ENCODE measurements around the gene BMP10. TPM values are rescaled to one million over a fixed set of nuclear protein-coding genes. Genes with fewer than 3 reads are reported as not detected.

Gene BMP10
- polyA plus RNA-seq, 1 donor (not counting 4 experiments of a cell fraction or from before 2014, with no cell fraction given) = 0.05 TPM

DNA sequence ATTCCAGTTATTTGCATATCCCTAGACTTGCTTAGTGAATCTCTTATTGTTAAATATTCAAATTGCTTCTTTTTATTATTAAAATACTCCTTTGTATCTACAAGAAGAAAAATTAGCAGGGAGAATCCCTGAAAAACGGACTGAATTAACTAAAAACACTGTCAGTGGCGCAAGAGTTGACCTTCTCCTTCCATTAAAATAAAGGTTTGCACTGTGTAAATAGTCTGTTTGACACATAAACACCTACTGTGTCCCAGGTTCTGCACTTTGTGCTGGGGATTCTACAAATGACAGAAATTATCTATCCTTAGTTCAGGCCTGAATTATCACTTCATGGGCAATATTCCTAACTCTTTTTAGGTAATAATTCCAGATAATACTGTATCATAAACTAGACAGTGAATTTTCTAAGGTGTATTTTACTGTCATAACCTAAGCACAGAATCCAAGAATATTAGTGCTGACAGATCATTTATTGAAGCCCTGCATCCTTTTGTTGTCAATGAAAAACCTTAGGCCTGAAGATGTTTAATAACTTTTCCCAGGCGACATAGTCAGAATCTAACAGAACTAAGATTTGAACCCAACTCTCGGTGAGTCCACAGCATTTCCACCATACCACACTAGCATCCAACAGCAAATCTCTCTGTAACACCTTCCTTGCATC is 17.0 kb upstream of the BMP10 start:
- Histone ChIP-seq H2AFZ (ENCODE audit: control insufficient read depth, low read length) (no peak overlapping the region), H3K79me2 (ENCODE audit: control insufficient read depth, insufficient read depth, low read length) (no peaks in the 10 kb centered on the region), H3K9ac (ENCODE audit: control insufficient read depth, extremely low read depth, insufficient read depth, low read length) (no peak overlapping the region), H3K4me1 (ENCODE audit: control insufficient read depth, extremely low read depth, insufficient read depth, low read length) (no peaks in the 10 kb centered on the region), H4K20me1 (ENCODE audit: control insufficient read depth, extremely low read depth, insufficient read depth, low read length) (no peaks in the 10 kb centered on the region), H3K36me3 (ENCODE audit: control insufficient read depth in 2 of 2, extremely low read depth in 1 of 2, insufficient read depth in 2 of 2, low read length in 2 of 2) (no peaks in the 10 kb centered on the region), H3K9me3 (ENCODE audit: control insufficient read depth, low read depth, low read length) (no peaks in the 10 kb centered on the region), H3K4me2 (ENCODE audit: control insufficient read depth, extremely low read depth, insufficient read depth, low read depth, low read length) (no peak overlapping the region), H3K27me3 (ENCODE audit: control insufficient read depth, extremely low read depth, insufficient read depth, low read length) (no peaks in the 10 kb centered on the region), H3K9me1 (ENCODE audit: control insufficient read depth, extremely low read depth, insufficient read depth, low read length) (no peaks in the 10 kb centered on the region), H3K4me3 (ENCODE audit: control insufficient read depth in 2 of 3, extremely low read depth in 1 of 3, insufficient read depth in 2 of 3, low read depth in 1 of 3, low read length in 3 of 3) (no peak overlapping the region), H3K27ac (ENCODE audit: control insufficient read depth, insufficient read depth, low read length) (no peak overlapping the region)
- FAIRE-seq (no peak), DNase-seq (ENCODE audit: low read depth, low spot score) (no peak)
- dilution Hi-C loops (cut with MboI; ENCODE audit: extremely low pct_ligation_motif_present, low sequenced_read_pairs) = no loop called here
- TF ChIP-seq EZH2 (IDR thresholded peaks at IDR 0.05; ENCODE audit: low read length) (no peak), CTCF (optimal IDR thresholded peaks at IDR 0.05 in 1 of 3, IDR thresholded peaks at IDR 0.05 in 1 of 3, conservative IDR thresholded peaks at IDR 0.05 in 1 of 3; ENCODE audit: extremely low read depth in 1 of 3, insufficient read depth in 2 of 3, low read length in 3 of 3) (no peak)

- no peaks in the 10 kb centered on the region for H3K9me1 ChIP-seq (ENCODE audit: control insufficient read depth, extremely low read depth, insufficient read depth, low read length)
- dilution Hi-C loops (cut with MboI; ENCODE audit: extremely low pct_ligation_motif_present, low sequenced_read_pairs) = no loop called here
- DNase-seq (ENCODE audit: low read depth, low spot score) (no peak), FAIRE-seq (no peak)
- no peak overlapping the region for H3K4me2 ChIP-seq (ENCODE audit: control insufficient read depth, extremely low read depth, insufficient read depth, low read depth, low read length)
- no peaks in the 10 kb centered on the region for H3K4me1 ChIP-seq (ENCODE audit: control insufficient read depth, extremely low read depth, insufficient read depth, low read length)
- no peaks in the 10 kb centered on the region for H3K27me3 ChIP-seq (ENCODE audit: control insufficient read depth, extremely low read depth, insufficient read depth, low read length)
- H3K9ac ChIP-seq (ENCODE audit: control insufficient read depth, extremely low read depth, insufficient read depth, low read length) = no peak overlapping the region
- H4K20me1 ChIP-seq (ENCODE audit: control insufficient read depth, extremely low read depth, insufficient read depth, low read length) = no peaks in the 10 kb centered on the region
- H3K79me2 ChIP-seq (ENCODE audit: control insufficient read depth, insufficient read depth, low read length) = no peaks in the 10 kb centered on the region
- no peak overlapping the region for H3K4me3 ChIP-seq (ENCODE audit: control insufficient read depth in 2 of 3, extremely low read depth in 1 of 3, insufficient read depth in 2 of 3, low read depth in 1 of 3, low read length in 3 of 3)
- no peaks in the 10 kb centered on the region for H3K36me3 ChIP-seq (ENCODE audit: control insufficient read depth in 2 of 2, extremely low read depth in 1 of 2, insufficient read depth in 2 of 2, low read length in 2 of 2)
- no peaks in the 10 kb centered on the region for H3K9me3 ChIP-seq (ENCODE audit: control insufficient read depth, low read depth, low read length)
- no peak overlapping the region for H2AFZ ChIP-seq (ENCODE audit: control insufficient read depth, low read length)
- TF ChIP-seq EZH2 (IDR thresholded peaks at IDR 0.05; ENCODE audit: low read length) (no peak), CTCF (optimal IDR thresholded peaks at IDR 0.05 in 1 of 3, IDR thresholded peaks at IDR 0.05 in 1 of 3, conservative IDR thresholded peaks at IDR 0.05 in 1 of 3; ENCODE audit: extremely low read depth in 1 of 3, insufficient read depth in 2 of 3, low read length in 3 of 3) (no peak)
- H3K27ac ChIP-seq (ENCODE audit: control insufficient read depth, insufficient read depth, low read length) = no peak overlapping the region
Measured at GRCh38 chr2:68885811-68886075, 14.5 kb upstream of the BMP10 start.
